A549 (cell line): ENCODE measurements around the gene FIGN. TPM values are rescaled to one million over a fixed set of nuclear protein-coding genes. Genes with fewer than 3 reads are reported as not detected.

ENCODE experiments used
- ATAC-seq, 2 experiments: fragments of 200-7000 bp in 1 of 2; fragments of >200 bp in 1 of 2; cut with Nextera tagmentation in 1 of 2; cut with Tn5 transposase in 1 of 2; 3 replicates each; pipeline versions ENCODE4 v1.8.0 to v1.9.1; 2018 to 2020; ENCODE audit warnings: mild to moderate bottlenecking in 1 of 2, moderate library complexity in 1 of 2
- CTCF ChIA-PET: fragments of 300-600 bp; sonication (Branson Sonifier 250); formaldehyde crosslinking; extraction: SDS; loops from one replicate; lab custom pipeline; 2021; ENCODE audit warnings: antibody characterized with exemption, inconsistent platforms; lab: Yijun Ruan, JAX
- POLR2A ChIA-PET: fragments of 350-600 bp; formaldehyde crosslinking; extraction: SDS; loops from one replicate; lab custom pipeline; 2021; ENCODE audit warnings: antibody characterized with exemption, inconsistent platforms; lab: Yijun Ruan, JAX
- DNase-seq, 2 experiments: peaks; one replicate each; pipeline versions ENCODE4 v3.0.0 to v3.0.0-alpha.2; 2011 to 2016; ENCODE audit warnings: low read depth in 1 of 2, low spot score in 1 of 2
- FAIRE-seq: peaks from 2 replicates; lab custom pipeline; 2011; peaks lifted over from hg19 to GRCh38; lab: Jason Lieb, UNC
- H3K27ac ChIP-seq, 2 experiments: fragments of >200 bp; sonication (Bioruptor Twin); formaldehyde crosslinking; 3 replicates each; pipeline ENCODE4 v1.5.1; 2016 to 2017
- H3K4me1 ChIP-seq: fragments of >200 bp; sonication (Bioruptor Twin); formaldehyde crosslinking; 3 replicates; pipeline ENCODE4 v1.6.1; 2016
- H3K4me2 ChIP-seq: fragments of >200 bp; sonication (Bioruptor Twin); formaldehyde crosslinking; 3 replicates; pipeline ENCODE4 v1.6.1; 2016
- H3K4me3 ChIP-seq: fragments of >200 bp; sonication (Bioruptor Twin); formaldehyde crosslinking; 3 replicates; pipeline ENCODE4 v1.5.1; 2016
- H3K9me3 ChIP-seq: fragments of >200 bp; sonication (Bioruptor Twin); formaldehyde crosslinking; 3 replicates; pipeline ENCODE4 v1.6.1; 2016
- ATOH8 ChIP-seq: fragments of 250-450 bp; sonication (Bioruptor Pico); IDR thresholded peaks from 2 replicates; pipeline ENCODE4 v1.5.0; 2020; ENCODE audit warnings: low read depth, mild to moderate bottlenecking, moderate library complexity
- BCL3 ChIP-seq: fragments of >200 bp; sonication (Bioruptor Twin); formaldehyde crosslinking; IDR thresholded peaks from 3 replicates; pipeline ENCODE4 v1.6.1; 2016
- CHD4 ChIP-seq: fragments of 200-600 bp; sonication (generic); IDR thresholded peaks from 2 replicates; pipeline ENCODE4 v1.6.1; 2016; ENCODE audit warnings: antibody characterized with exemption, mild to moderate bottlenecking, borderline replicate concordance
- CTCF ChIP-seq: fragments of >200 bp; sonication (Bioruptor Twin); formaldehyde crosslinking; IDR thresholded peaks from 3 replicates; pipeline ENCODE4 v1.5.1; 2016
- ELK1 ChIP-seq: fragments of 150-350 bp; IDR thresholded peaks from 2 replicates; pipeline ENCODE4 v1.6.1; 2014; ENCODE audit warnings: low read depth, mild to moderate bottlenecking, low read length
- ESRRA ChIP-seq: fragments of 150-350 bp; IDR thresholded peaks from 2 replicates; pipeline ENCODE4 v1.6.1; 2014; ENCODE audit warnings: mild to moderate bottlenecking, low read length, borderline replicate concordance
- HOXB13 ChIP-seq: fragments of 250-450 bp; sonication (Bioruptor Pico); IDR thresholded peaks from 2 replicates; pipeline ENCODE4 v1.5.0; 2020; ENCODE audit warnings: low read depth, mild to moderate bottlenecking, moderate library complexity
- HOXB5 ChIP-seq: fragments of 250-450 bp; sonication (Bioruptor Pico); IDR thresholded peaks from 2 replicates; pipeline ENCODE4 v1.5.0; 2020; ENCODE audit warnings: mild to moderate bottlenecking, moderate library complexity
- JUN ChIP-seq, 2 experiments: fragments of >200 bp; sonication (Bioruptor Twin); formaldehyde crosslinking; IDR thresholded peaks; 2 replicates in 1 of 2; 3 replicates in 1 of 2; pipeline ENCODE4 v1.6.1; 2016 to 2017
- MAX ChIP-seq: IDR thresholded peaks from 2 replicates; pipeline ENCODE4 v1.6.1; 2012
- POLR2AphosphoS2 ChIP-seq: conservative IDR thresholded peaks from 2 replicates; pipeline ENCODE4 v1.6.1; 2012; ENCODE audit warnings: low read length, improper control_type of control experiment, inconsistent platforms
- RNF2 ChIP-seq: fragments of 200-600 bp; sonication (generic); IDR thresholded peaks from 2 replicates; pipeline ENCODE4 v1.6.1; 2016; ENCODE audit warnings: low read depth, mild to moderate bottlenecking, antibody characterized with exemption, moderate library complexity, borderline replicate concordance
- SMC3 ChIP-seq: fragments of >200 bp; sonication (Bioruptor Twin); formaldehyde crosslinking; IDR thresholded peaks from 3 replicates; pipeline ENCODE4 v1.6.1; 2018; ENCODE audit warnings: inconsistent platforms
- SREBF2 ChIP-seq: fragments of 450-650 bp; IDR thresholded peaks from 2 replicates; pipeline ENCODE4 v1.6.1; 2014; ENCODE audit warnings: mild to moderate bottlenecking, moderate library complexity
- TP53 ChIP-seq: fragments of 250-450 bp; sonication (Bioruptor Pico); IDR thresholded peaks from 2 replicates; pipeline ENCODE4 v1.5.0; 2021; ENCODE audit warnings: mild to moderate bottlenecking, moderate library complexity
- WGBS: methylation state at CpG from one replicate; pipeline ENCODE4 v1.1.6; 2017; ENCODE audit errors: missing lambda C conversion rate; 5-methylcytosine and 5-hydroxymethylcytosine counted together
- polyA plus RNA-seq, 4 experiments: library from polyadenylated mRNA; depleted of rRNA in 3 of 4; stranded (reverse); fragments of >200 nt; fragmentation: RNase III in 1 of 4; extraction: RNeasy Plus Mini Kit Qiagen cat#74134 plus additional on column Dnase treatment in 1 of 4; gene quantifications; 2 replicates in 3 of 4; 3 replicates in 1 of 4; pipeline ENCODE4 v1.2.3, GENCODE V29; 2011 to 2017
- TF ChIP-seq, protein P1 (sequence below): fragments of >200 bp; sonication (Bioruptor Twin); formaldehyde crosslinking; IDR thresholded peaks from 2 replicates; pipeline ENCODE4 v1.6.1; 2016

FIGN gene
- polyA plus RNA-seq, 2 of the 4 experiments (the other 2 are of a cell fraction): 1.9 to 3.8 TPM

DNA sequence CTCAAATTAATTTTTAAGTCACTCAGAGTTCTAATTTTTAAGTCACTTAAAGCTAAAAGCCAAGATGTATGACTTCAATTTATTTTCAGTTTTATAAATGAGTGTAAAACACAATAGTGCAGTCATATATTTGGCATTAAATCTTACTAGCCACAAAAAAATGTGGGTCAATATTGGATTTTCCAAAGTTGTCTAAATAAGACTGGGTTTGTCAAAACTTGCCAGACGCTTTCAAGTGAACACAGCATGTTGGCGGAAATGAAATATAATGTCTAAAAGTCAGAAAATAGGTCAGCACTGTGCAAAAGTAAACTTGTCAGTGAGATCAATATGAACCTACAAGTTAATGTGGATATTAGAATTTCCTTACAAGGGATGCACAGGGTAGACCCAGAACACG lies 128.9 kb downstream of the FIGN start:
- ATAC-seq (no peak), FAIRE-seq (no peak)
- WGBS: 91% methylated on average over 3 of the region's 3 CpGs
- H3K27ac ChIP-seq: no peak overlapping the region
- CTCF ChIA-PET: no interaction called here
- no peak overlapping the region for H3K4me2 ChIP-seq
- no peak for TF ChIP-seq MAX
- TF ChIP-seq CTCF: no peak
- no peak for TF ChIP-seq HOXB5 (CRISPR knock-in tag)
- no peak for TF ChIP-seq SMC3
- TF ChIP-seq, protein P1, sequence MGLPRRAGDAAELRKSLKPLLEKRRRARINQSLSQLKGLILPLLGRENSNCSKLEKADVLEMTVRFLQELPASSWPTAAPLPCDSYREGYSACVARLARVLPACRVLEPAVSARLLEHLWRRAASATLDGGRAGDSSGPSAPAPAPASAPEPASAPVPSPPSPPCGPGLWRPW: no peak
- TF ChIP-seq HOXB13 (CRISPR knock-in tag): no peak
- no peak for TF ChIP-seq RNF2
- TF ChIP-seq, all 56 proteins: peak for 0
- Histone ChIP-seq H3K4me1 (peaks cover 30% of the 10 kb centered on the region), H3K4me3 (no peak overlapping the region), H3K9me3 (no peaks in the 10 kb centered on the region)
- POLR2A ChIA-PET: no interaction called here
- DNase-seq: no peak

DNA sequence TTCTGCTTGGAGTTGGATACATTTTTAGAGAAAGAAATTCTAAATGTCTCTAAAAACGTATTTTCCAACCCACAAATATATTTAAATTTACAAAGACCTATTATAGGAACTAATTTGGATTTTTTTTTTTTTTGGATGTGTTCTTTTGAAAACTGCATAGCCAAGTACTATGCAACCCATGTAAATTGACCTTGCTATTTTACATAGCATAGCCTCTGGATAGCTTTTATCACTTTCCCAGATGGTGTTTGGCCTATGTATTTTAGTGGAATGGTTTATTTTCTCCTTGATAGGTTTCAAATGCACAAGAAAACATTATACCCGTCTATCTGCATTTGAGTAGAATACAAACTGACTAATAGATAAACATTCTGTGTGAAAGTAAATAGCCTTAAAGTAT lies 130.0 kb downstream of the FIGN start:
- ChIA-PET POLR2A (no interaction called here), CTCF (no interaction called here)
- no peak for ATAC-seq
- Histone ChIP-seq H3K27ac (no peak overlapping the region), H3K4me3 (no peak overlapping the region), H3K4me2 (no peak overlapping the region), H3K4me1 (peaks cover 41% of the 10 kb centered on the region), H3K9me3 (no peaks in the 10 kb centered on the region)
- no peak for FAIRE-seq
- no peak for DNase-seq
- TF ChIP-seq ELK1 (no peak), ESRRA (no peak), MAX (no peak), RNF2 (no peak)
- 52% methylated on average over 2 of the region's 2 CpGs for WGBS

DNA sequence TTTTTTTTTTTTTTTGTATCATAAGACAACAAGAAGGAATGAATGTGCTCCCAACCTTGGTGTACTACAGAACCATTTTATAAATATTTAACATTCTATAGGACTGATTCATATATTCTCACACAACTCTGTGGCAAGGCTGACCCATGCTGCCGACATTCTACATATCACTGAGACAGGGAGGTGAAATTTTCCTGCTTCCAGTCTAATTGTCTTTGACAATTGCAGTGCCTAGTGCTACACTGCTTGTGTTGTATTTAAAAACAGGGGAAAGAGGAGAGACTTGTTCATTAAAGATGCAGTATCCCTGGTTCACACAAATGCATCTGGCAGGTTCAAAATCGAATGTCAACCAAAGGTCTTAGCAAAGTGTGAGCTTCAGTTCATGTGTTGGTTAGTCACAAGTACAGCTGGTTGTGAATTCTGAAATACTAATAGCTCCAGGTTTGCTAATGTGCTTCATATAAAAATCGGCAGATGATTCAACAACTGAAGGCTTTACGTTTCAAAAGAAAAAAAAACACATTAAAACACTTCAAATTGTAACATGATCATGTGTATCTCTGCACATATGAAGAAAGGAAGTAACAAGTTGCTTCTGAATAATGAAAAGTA lies 130.8 kb downstream of the FIGN start:
- TF ChIP-seq JUN (IDR thresholded peaks at IDR 0.05): no peak
- TF ChIP-seq CHD4: no peak
- no peak for TF ChIP-seq BCL3
- TF ChIP-seq POLR2AphosphoS2: no peak
- no peak for TF ChIP-seq TP53
- TF ChIP-seq, protein P1: no peak
- TF ChIP-seq ATOH8 (CRISPR knock-in tag): no peak
- TF ChIP-seq SREBF2: no peak
- no peak for DNase-seq
- Histone ChIP-seq H3K4me3 (no peak overlapping the region), H3K4me1 (peaks cover 42% of the 10 kb centered on the region), H3K27ac (no peak overlapping the region), H3K4me2 (peak overlapping the region; percentile 43), H3K9me3 (no peaks in the 10 kb centered on the region)
- 46% methylated on average over 4 of the region's 4 CpGs for WGBS
- ChIA-PET POLR2A (no interaction called here), CTCF (no interaction called here)
- FAIRE-seq: no peak
- ATAC-seq: peak in 1 of 2 experiments; percentile 82; a peak in 3 of 6 replicates
